CD4-positive, alpha-beta T cell treated with Interleukin-12 subunit alpha and Interleukin-12 subunit beta, for 1 hour (primary cell): ENCODE results near the gene SLC34A3.
A peak's percentile ranks its signal among the peaks of the same experiment; 100 is the strongest.

ENCODE experiments used
- DNase-seq: peaks from one replicate; pipeline ENCODE4 v3.0.0-alpha.2; 2020

Gene SLC34A3

GRCh38 chr9:137198051-137198901 is 32.4 kb upstream of the SLC34A3 start:
- no peak for DNase-seq

- no peak for DNase-seq
Measured at GRCh38 chr9:137198902-137199283, 31.8 kb upstream of the SLC34A3 start.

GRCh38 chr9:137199411-137200121 is 31.1 kb upstream of the SLC34A3 start:
- no peak for DNase-seq

- peak; percentile 98 for DNase-seq
Measured at GRCh38 chr9:137200311-137201204, 30.1 kb upstream of the SLC34A3 start, which contains the start of gene TPRN. Gene TPRN (minus strand): TSS chr9:137200741. CDS start chr9:137200711, 30 bp downstream.

GRCh38 chr9:137201205-137201868 is 29.4 kb upstream of the SLC34A3 start:
- no peak for DNase-seq

- no peak for DNase-seq
Measured at GRCh38 chr9:137202966-137203365, 27.7 kb upstream of the SLC34A3 start.

- no peak for DNase-seq
Measured at GRCh38 chr9:137204731-137205125, 26.0 kb upstream of the SLC34A3 start.

GRCh38 chr9:137205126-137206069 is 25.3 kb upstream of the SLC34A3 start, which contains the start of the genes NDOR1 and TMEM203:
Gene NDOR1 (plus strand): TSS chr9:137205700. CDS start chr9:137205778, 78 bp downstream.
Gene TMEM203 (minus strand): TSS chr9:137205648. CDS start chr9:137205414, 234 bp downstream.
- DNase-seq = peak; percentile 92

- no peak for DNase-seq
Measured at GRCh38 chr9:137206602-137207001, 24.1 kb upstream of the SLC34A3 start.

GRCh38 chr9:137211532-137211931 is 19.2 kb upstream of the SLC34A3 start:
- no peak for DNase-seq

GRCh38 chr9:137212520-137212919 is 18.2 kb upstream of the SLC34A3 start:
- DNase-seq = no peak

- no peak for DNase-seq
Measured at GRCh38 chr9:137213160-137214060, 17.3 kb upstream of the SLC34A3 start.

GRCh38 chr9:137214620-137215019 is 16.1 kb upstream of the SLC34A3 start:
- DNase-seq = no peak

GRCh38 chr9:137215196-137215986 is 15.3 kb upstream of the SLC34A3 start:
- no peak for DNase-seq

GRCh38 chr9:137216188-137216965 is 14.3 kb upstream of the SLC34A3 start:
- no peak for DNase-seq

- no peak for DNase-seq
Measured at GRCh38 chr9:137217276-137218211, 13.2 kb upstream of the SLC34A3 start.

- no peak for DNase-seq
Measured at GRCh38 chr9:137218212-137218753, 12.4 kb upstream of the SLC34A3 start.
